Thyroid gland (tissue), 4 donors: Measurements from ENCODE around the gene PPIF. TPM values are rescaled to one million over a fixed set of nuclear protein-coding genes. Genes with fewer than 3 reads are reported as not detected.

Experiments used
- DNase-seq, 2 donors: peaks; one replicate each; pipeline ENCODE4 v3.0.0-alpha.2; 2019
- H3K27ac ChIP-seq, 3 donors: fragments of 200-600 bp; sonication (generic); 1 replicate in 2 of 3; 2 replicates in 1 of 3; pipeline ENCODE4 v1.5.1; 2016 to 2019; ENCODE audit warnings: mild to moderate bottlenecking in 1 of 3, moderate library complexity in 1 of 3
- H3K27me3 ChIP-seq: fragments of 200-600 bp; sonication (generic); one replicate; pipeline ENCODE4 v1.5.1; 2019
- H3K36me3 ChIP-seq, 2 donors: fragments of 200-600 bp; sonication (generic); one replicate each; pipeline ENCODE4 v1.5.1; 2016 to 2019
- H3K4me1 ChIP-seq, 2 donors: fragments of 200-600 bp; sonication (generic); one replicate each; pipeline ENCODE4 v1.5.1; 2017 to 2019
- H3K4me3 ChIP-seq, 3 donors: fragments of 200-600 bp; sonication (generic); replicated peaks in 1 of 3; 1 replicate in 2 of 3; 2 replicates in 1 of 3; pipeline ENCODE4 v1.5.1; 2016; ENCODE audit warnings: mild to moderate bottlenecking in 1 of 3
- H3K9me3 ChIP-seq: fragments of 200-600 bp; sonication (generic); one replicate; pipeline ENCODE4 v1.5.1; 2017
- POLR2A ChIP-seq, 2 donors: fragments of 450-650 bp; IDR thresholded peaks; one replicate each; pipeline ENCODE4 v1.6.1; 2017; ENCODE audit warnings: antibody characterized with exemption in 2 of 2, mild to moderate bottlenecking in 2 of 2, moderate library complexity in 1 of 2
- WGBS, 2 donors: methylation state at CpG; one replicate each; pipeline ENCODE4 v1.1.5; 2017; 5-methylcytosine and 5-hydroxymethylcytosine counted together
- intact Hi-C: fragments of 100-400 bp; cut with DNase I; formaldehyde crosslinking; loops from one replicate; pipeline ENCODE4 v1.15.1; 2023
- total RNA-seq, 4 donors: library from RNA; depleted of rRNA; stranded (reverse); fragments of >200 nt; gene quantifications; one replicate each; pipeline ENCODE4 v1.2.3, GENCODE V29; 2016
- TF ChIP-seq, protein P1 (sequence below), 6 experiments: fragments of 200-600 bp in 3 of 6; fragments of 450-650 bp in 3 of 6; sonication (generic) in 3 of 6; IDR thresholded peaks; one replicate each; pipeline ENCODE4 v1.5.1; 2016 to 2019; ENCODE audit warnings: antibody characterized with exemption in 6 of 6, mild to moderate bottlenecking in 2 of 6, inconsistent platforms in 1 of 6, moderate library complexity in 1 of 6

Gene PPIF
- total RNA-seq, 4 donors from 2014 or later, result 31.4 to 70.1 (median 52.3) TPM

DNA sequence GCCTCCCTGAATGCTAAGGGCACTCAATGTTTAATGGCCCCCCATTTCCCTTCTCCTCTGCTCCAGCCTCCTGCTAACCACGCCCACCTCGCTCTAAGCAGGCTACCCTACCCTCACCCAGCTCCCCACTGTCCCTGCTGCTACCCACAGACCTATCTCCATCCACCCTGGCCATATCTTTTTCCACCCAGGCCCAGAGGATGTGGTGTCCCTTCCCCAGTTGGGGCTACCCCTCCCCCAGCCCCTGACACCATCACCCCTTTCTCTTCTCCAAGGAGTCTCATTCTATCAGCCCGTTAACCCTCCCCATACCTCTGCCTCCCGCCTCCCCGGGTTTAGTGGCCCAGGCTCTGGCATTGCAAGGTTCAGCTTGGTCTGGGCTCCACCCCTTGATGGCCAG lies 28.9 kb upstream of the PPIF start:
- H3K4me3 ChIP-seq, result no peak overlapping the region
- TF ChIP-seq POLR2A (IDR thresholded peaks at IDR 0.05), result no peak
- TF ChIP-seq, protein P1, sequence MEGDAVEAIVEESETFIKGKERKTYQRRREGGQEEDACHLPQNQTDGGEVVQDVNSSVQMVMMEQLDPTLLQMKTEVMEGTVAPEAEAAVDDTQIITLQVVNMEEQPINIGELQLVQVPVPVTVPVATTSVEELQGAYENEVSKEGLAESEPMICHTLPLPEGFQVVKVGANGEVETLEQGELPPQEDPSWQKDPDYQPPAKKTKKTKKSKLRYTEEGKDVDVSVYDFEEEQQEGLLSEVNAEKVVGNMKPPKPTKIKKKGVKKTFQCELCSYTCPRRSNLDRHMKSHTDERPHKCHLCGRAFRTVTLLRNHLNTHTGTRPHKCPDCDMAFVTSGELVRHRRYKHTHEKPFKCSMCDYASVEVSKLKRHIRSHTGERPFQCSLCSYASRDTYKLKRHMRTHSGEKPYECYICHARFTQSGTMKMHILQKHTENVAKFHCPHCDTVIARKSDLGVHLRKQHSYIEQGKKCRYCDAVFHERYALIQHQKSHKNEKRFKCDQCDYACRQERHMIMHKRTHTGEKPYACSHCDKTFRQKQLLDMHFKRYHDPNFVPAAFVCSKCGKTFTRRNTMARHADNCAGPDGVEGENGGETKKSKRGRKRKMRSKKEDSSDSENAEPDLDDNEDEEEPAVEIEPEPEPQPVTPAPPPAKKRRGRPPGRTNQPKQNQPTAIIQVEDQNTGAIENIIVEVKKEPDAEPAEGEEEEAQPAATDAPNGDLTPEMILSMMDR (IDR thresholded peaks at IDR 0.05), result no peak
- 90 to 91% methylated on average over 5 of the region's 5 CpGs for WGBS, 2 donors
- peaks cover 4 to 34% of the 10 kb centered on the region in 2 donors for H3K4me1 ChIP-seq
- H3K27me3 ChIP-seq, result no peaks in the 10 kb centered on the region
- no peaks in the 10 kb centered on the region for H3K9me3 ChIP-seq
- DNase-seq, result no peak
- H3K36me3 ChIP-seq, result peaks cover 0 to 13% of the 10 kb centered on the region in 2 donors
- intact Hi-C loops, result no loop called here
- H3K27ac ChIP-seq, result no peak overlapping the region

GRCh38 chr10:79319115-79319771 lies 28.0 kb upstream of the PPIF start:
- Histone ChIP-seq H3K4me3 (no peak overlapping the region), H3K27ac (no peak overlapping the region), H3K36me3 (peaks cover 0 to 6% of the 10 kb centered on the region in 2 donors), H3K9me3 (no peaks in the 10 kb centered on the region), H3K27me3 (no peaks in the 10 kb centered on the region), H3K4me1 (peaks cover 4 to 34% of the 10 kb centered on the region in 2 donors)
- WGBS, 2 donors, result 82% methylated on average over 11 of the region's 11 CpGs
- intact Hi-C loops, result no loop called here
- TF ChIP-seq, protein P1 (IDR thresholded peaks at IDR 0.05), result no peak
- TF ChIP-seq POLR2A (IDR thresholded peaks at IDR 0.05), result no peak
- DNase-seq, result no peak

DNA sequence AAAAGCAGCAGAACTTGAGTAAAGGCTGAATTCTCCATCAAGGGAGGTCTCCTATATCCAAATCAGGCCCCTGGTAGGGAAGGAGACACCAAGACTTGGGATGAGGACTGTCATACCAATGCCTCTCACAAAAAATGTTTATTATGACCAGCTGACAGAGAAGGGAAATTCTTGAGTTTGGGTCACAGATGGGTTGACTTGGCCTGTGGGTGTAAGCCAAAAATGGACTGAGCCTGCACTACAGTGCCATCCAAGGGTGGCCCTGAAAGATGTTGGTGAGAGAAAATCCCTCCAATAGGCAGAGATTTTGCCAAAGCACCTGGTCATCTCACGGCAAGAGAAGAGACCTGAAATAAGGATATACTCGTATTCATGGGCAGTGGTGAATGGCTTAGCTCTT lies 27.0 kb upstream of the PPIF start:
- intact Hi-C loops, result no loop called here
- WGBS, 2 donors, result 98 to 100% methylated on average over 2 of the region's 2 CpGs
- no peaks in the 10 kb centered on the region for H3K27me3 ChIP-seq
- no peaks in the 10 kb centered on the region for H3K9me3 ChIP-seq
- no peak overlapping the region for H3K27ac ChIP-seq
- H3K4me3 ChIP-seq, result no peak overlapping the region
- no peak for TF ChIP-seq POLR2A (IDR thresholded peaks at IDR 0.05)
- TF ChIP-seq, protein P1 (IDR thresholded peaks at IDR 0.05), result no peak
- peaks cover 0 to under 1% of the 10 kb centered on the region in 2 donors for H3K36me3 ChIP-seq
- H3K4me1 ChIP-seq, result peaks cover 4 to 34% of the 10 kb centered on the region in 2 donors
- no peak for DNase-seq

GRCh38 chr10:79320820-79321493 lies 26.3 kb upstream of the PPIF start:
- intact Hi-C loops, result no loop called here
- Histone ChIP-seq H3K27ac (no peak overlapping the region), H3K36me3 (no peaks in the 10 kb centered on the region), H3K27me3 (no peaks in the 10 kb centered on the region), H3K4me1 (peaks cover 4 to 34% of the 10 kb centered on the region in 2 donors), H3K4me3 (no peak overlapping the region), H3K9me3 (no peaks in the 10 kb centered on the region)
- no peak for DNase-seq
- TF ChIP-seq POLR2A (IDR thresholded peaks at IDR 0.05), result no peak
- TF ChIP-seq, protein P1 (IDR thresholded peaks at IDR 0.05), result no peak
- WGBS, 2 donors, result 87 to 96% methylated on average over 7 of the region's 7 CpGs

DNA sequence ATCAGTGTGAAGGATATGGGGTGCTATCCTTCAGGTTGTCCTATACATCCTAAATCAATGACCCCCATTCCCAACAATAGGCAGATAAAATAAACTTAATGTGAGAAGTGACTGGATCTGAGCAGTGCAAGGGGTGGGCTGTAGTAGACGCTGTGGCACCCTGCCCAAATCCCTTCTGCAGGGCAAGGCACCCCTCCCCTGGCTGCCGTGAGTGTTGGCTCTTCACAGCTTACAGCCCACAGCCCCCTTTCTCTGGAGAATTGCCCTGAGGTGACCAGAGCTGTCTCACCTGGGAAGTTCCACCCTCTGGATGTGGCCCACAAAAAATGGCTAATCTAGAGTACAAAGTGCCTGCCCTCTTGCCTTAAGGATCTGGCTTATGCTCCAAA lies 25.8 kb upstream of the PPIF start:
- H3K4me3 ChIP-seq, result no peak overlapping the region
- WGBS, 2 donors, result 52 to 55% methylated on average over 2 of the region's 2 CpGs
- no peaks in the 10 kb centered on the region for H3K27me3 ChIP-seq
- TF ChIP-seq, protein P1 (IDR thresholded peaks at IDR 0.05), result no peak
- no peak for TF ChIP-seq POLR2A (IDR thresholded peaks at IDR 0.05)
- H3K9me3 ChIP-seq, result no peaks in the 10 kb centered on the region
- no peak for DNase-seq
- peak overlapping the region in 1 of 3 donors; percentile 1 for H3K27ac ChIP-seq
- intact Hi-C loops, result no loop called here
- peaks cover 4 to 34% of the 10 kb centered on the region in 2 donors for H3K4me1 ChIP-seq
- no peaks in the 10 kb centered on the region for H3K36me3 ChIP-seq
